ENCODE measurements around the gene MRTFA. TPM values are rescaled to one million over a fixed set of nuclear protein-coding genes. Genes with fewer than 3 reads are reported as not detected.

MRTFA gene
- total RNA-seq, 4 donors from 2014 or later: 32.6 to 173 (median 76.1) TPM

DNA sequence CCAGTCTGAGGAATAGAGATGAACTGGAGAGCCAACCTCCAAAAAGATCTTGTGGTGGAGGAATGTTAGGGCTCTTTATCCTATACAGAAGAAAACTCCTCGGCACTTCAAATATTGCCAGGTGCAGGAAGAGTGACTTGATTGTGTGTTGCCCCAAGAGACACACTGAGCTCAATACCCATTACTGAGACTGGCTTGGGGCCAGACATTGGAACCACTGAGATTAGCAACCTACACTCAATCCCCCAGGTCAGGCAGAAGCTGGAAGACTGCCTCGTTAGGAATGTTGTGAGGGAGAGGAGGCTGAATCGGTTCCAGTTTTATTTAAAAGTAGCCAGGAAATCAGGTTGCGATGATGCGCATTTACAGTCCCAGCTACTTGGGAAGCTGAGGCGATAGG lies 268.5 kb downstream of the MRTFA start:
- Histone ChIP-seq H3K27ac (no peak overlapping the region), H3K9me3 (no peaks in the 10 kb centered on the region), H3K4me3 (no peak overlapping the region), H3K4me1 (no peaks in the 10 kb centered on the region), H3K36me3 (no peaks in the 10 kb centered on the region), H3K27me3 (no peaks in the 10 kb centered on the region)
- DNase-seq: no peak
- intact Hi-C loops (cut with DNase I; ENCODE audit: low total_unique reads): no loop called here
- TF ChIP-seq, protein P1, sequence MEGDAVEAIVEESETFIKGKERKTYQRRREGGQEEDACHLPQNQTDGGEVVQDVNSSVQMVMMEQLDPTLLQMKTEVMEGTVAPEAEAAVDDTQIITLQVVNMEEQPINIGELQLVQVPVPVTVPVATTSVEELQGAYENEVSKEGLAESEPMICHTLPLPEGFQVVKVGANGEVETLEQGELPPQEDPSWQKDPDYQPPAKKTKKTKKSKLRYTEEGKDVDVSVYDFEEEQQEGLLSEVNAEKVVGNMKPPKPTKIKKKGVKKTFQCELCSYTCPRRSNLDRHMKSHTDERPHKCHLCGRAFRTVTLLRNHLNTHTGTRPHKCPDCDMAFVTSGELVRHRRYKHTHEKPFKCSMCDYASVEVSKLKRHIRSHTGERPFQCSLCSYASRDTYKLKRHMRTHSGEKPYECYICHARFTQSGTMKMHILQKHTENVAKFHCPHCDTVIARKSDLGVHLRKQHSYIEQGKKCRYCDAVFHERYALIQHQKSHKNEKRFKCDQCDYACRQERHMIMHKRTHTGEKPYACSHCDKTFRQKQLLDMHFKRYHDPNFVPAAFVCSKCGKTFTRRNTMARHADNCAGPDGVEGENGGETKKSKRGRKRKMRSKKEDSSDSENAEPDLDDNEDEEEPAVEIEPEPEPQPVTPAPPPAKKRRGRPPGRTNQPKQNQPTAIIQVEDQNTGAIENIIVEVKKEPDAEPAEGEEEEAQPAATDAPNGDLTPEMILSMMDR (IDR thresholded peaks at IDR 0.05): no peak
- no peak for TF ChIP-seq POLR2A (IDR thresholded peaks at IDR 0.05)

DNA sequence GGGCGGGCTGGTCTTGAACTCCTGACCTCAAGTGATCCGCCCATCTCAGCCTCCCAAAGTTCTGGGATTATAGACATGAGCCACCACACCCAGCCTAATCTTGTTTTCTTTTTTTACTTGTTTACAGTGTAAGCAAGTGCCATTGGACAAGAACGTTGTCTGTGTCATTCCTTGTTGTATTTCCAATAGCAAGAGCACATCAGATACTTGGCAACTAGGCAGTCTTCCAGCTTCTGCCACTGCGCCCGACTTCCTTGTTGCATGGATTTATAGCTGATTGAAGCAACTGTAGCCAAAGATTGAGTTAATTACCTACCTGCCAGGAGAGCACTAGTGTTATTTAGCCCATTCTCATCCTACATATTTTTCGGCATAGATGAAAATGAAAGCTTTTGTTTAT lies 269.2 kb downstream of the MRTFA start:
- Histone ChIP-seq H3K27ac (no peak overlapping the region), H3K4me3 (no peak overlapping the region), H3K9me3 (no peaks in the 10 kb centered on the region), H3K36me3 (no peaks in the 10 kb centered on the region), H3K27me3 (no peaks in the 10 kb centered on the region), H3K4me1 (no peaks in the 10 kb centered on the region)
- DNase-seq: no peak
- TF ChIP-seq, protein P1 (IDR thresholded peaks at IDR 0.05): no peak
- no peak for TF ChIP-seq POLR2A (IDR thresholded peaks at IDR 0.05)
- intact Hi-C loops (cut with DNase I; ENCODE audit: low total_unique reads): no loop called here

DNA sequence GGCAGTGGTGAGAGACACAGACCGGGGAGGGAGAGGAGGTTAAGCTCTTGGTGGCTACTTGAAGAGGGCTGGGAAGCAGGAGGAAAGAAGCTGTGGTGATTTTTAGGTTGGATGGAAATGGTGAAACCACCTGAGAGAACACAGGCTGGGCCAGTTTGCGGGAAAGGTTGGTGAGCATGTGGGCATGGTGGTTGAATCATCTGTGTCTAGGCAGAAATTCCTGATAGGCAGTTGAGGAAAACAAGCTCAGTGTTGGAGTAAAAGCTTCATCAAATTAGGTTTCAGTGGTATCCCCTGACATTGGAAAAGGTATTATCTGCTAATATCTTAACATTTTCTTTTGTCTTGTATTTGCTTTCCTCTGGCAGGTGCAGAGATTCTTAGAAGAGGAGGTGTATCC lies 270.5 kb downstream of the MRTFA start:
- TF ChIP-seq, protein P1 (IDR thresholded peaks at IDR 0.05): no peak
- TF ChIP-seq POLR2A (IDR thresholded peaks at IDR 0.05): no peak
- no peak overlapping the region for H3K4me3 ChIP-seq
- intact Hi-C loops (cut with DNase I; ENCODE audit: low total_unique reads): no loop called here

DNA sequence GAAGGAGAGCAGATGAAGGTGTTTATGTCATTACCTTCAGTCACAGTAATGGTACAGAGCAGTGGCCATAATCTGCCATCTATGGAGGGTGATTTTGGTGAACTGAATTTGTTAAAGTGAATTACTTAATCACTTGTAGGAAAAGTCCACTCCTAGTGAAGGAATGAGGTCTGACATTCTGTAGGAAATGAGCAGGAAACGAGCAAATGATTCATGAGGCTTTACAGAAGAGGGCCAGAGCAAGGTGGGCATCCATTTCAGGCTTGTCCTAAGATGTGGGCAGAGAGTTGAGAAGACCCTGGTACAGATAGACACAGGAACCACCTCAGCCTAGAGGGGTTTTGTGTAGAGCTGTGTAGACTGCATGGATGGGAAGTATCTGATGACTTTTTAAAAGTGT lies 272.1 kb downstream of the MRTFA start:
- Histone ChIP-seq H3K9me3 (no peaks in the 10 kb centered on the region), H3K27me3 (no peaks in the 10 kb centered on the region), H3K36me3 (no peaks in the 10 kb centered on the region), H3K4me3 (no peak overlapping the region), H3K27ac (no peak overlapping the region), H3K4me1 (no peaks in the 10 kb centered on the region)
- TF ChIP-seq, protein P1 (IDR thresholded peaks at IDR 0.05): no peak
- TF ChIP-seq POLR2A (IDR thresholded peaks at IDR 0.05): no peak
- no peak for DNase-seq
- intact Hi-C loops (cut with DNase I; ENCODE audit: low total_unique reads): no loop called here

More for the DNA sequence above, 270.5 kb downstream of the MRTFA start:
- Histone ChIP-seq H3K27me3 (no peaks in the 10 kb centered on the region), H3K9me3 (no peaks in the 10 kb centered on the region), H3K36me3 (no peaks in the 10 kb centered on the region), H3K4me1 (no peaks in the 10 kb centered on the region), H3K27ac (no peak overlapping the region)
- no peak for DNase-seq

DNA sequence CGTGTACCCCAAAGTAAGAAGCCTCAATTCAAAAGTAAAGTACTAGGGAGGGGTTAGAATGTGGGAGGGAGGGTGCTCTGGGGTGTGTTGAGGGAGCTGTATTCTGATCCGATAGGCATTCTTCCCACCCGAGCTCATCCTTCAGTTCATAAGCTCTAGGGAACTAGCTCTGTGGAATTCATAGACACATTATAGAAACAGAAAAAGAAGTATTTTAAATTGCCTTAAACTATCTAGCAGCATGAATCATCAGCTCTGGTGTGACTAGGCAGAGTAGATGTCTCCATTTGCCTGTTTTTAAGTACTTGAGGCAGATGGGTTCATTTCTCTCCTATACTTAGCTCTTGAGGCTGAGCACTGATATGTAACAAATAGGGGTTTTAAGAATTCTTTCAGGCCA lies 273.5 kb downstream of the MRTFA start:
- no peak for DNase-seq
- TF ChIP-seq, protein P1 (IDR thresholded peaks at IDR 0.05): no peak
- no peak for TF ChIP-seq POLR2A (IDR thresholded peaks at IDR 0.05)
- Histone ChIP-seq H3K27ac (no peak overlapping the region), H3K9me3 (no peaks in the 10 kb centered on the region), H3K36me3 (no peaks in the 10 kb centered on the region), H3K27me3 (no peaks in the 10 kb centered on the region), H3K4me1 (no peaks in the 10 kb centered on the region), H3K4me3 (no peak overlapping the region)
- intact Hi-C loops (cut with DNase I; ENCODE audit: low total_unique reads): no loop called here

Data from uterus (tissue), 4 donors.